Nephron (organoid): ENCODE measurements around the gene TNS2.

Source experiments
- H3K27ac Mint-ChIP-seq, 3 experiments: 2 replicates each; pipeline ENCODE4 v1.8.0; 2020; ENCODE audit warnings: mixed read lengths in 3 of 3, mild to moderate bottlenecking in 2 of 3, moderate library complexity in 1 of 3
- H3K27me3 Mint-ChIP-seq: 2 replicates; pipeline ENCODE4 v1.8.0; 2021; ENCODE audit warnings: low read depth, mild to moderate bottlenecking, moderate library complexity, mixed read lengths
- H3K36me3 Mint-ChIP-seq: 2 replicates; pipeline ENCODE4 v1.8.0; 2020; ENCODE audit warnings: low read depth, mixed read lengths
- H3K4me1 Mint-ChIP-seq: 2 replicates; pipeline ENCODE4 v1.8.0; 2020; ENCODE audit warnings: mixed read lengths
- H3K4me3 Mint-ChIP-seq, 3 experiments: 2 replicates each; pipeline ENCODE4 v1.8.0; 2020; ENCODE audit warnings: mild to moderate bottlenecking in 3 of 3, mixed read lengths in 3 of 3, moderate library complexity in 2 of 3
- H3K9me3 Mint-ChIP-seq: 2 replicates; pipeline ENCODE4 v1.8.0; 2020; ENCODE audit warnings: mixed read lengths
- TF ChIP-seq, protein P1 (sequence below), 3 experiments: fragments of 200-600 bp; sonication (generic); IDR thresholded peaks; one replicate each; pipeline ENCODE4 v1.5.0; 2021; ENCODE audit warnings: antibody characterized with exemption in 3 of 3; ENCODE audit not compliant: unreplicated experiment in 3 of 3

Gene TNS2

DNA sequence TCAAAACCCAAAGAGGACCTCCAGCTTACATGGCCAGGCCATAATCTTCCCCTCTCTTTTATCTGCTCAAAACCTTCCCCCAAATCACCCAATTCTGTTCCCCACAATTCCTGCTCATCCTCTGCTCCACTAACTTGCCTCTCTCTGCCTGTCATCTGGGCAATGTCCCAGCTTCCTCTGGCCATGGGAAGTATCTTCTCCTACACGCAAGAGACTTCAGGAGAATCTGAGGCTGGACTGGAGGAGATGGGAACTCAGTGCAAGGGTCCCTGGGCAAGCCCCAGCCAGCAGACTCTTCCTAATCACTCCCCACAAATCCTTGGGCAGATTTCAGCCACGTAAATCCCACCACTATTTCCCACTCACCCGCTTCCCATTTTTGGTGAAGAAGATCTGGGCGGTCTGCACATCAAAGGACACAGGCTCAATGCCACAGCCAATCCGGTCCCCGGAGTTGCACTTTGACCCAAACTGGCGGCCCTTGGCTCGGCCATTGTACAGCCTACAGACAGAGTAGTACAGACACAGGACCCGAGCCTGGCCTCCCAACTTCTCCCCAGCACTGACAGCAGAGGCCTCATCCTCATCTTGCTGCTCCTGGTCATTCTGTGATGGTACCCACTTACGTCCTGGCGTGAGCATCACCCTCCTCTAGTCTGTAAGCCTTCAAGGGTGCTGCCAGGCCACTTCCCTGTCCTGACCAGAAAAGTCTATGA, 24.6 kb downstream of the TNS2 start:
- peaks cover 58% of the 10 kb centered on the region for H3K4me1 Mint-ChIP-seq
- no peaks in the 10 kb centered on the region for H3K9me3 Mint-ChIP-seq
- H3K27me3 Mint-ChIP-seq: no peaks in the 10 kb centered on the region
- peak overlapping the region in 2 of 3 experiments; percentile 45 to 81 for H3K27ac Mint-ChIP-seq
- H3K36me3 Mint-ChIP-seq: peaks cover 51% of the 10 kb centered on the region
- H3K4me3 Mint-ChIP-seq: peak overlapping the region in 2 of 3 experiments; percentile 0 to 19
- TF ChIP-seq, protein P1, sequence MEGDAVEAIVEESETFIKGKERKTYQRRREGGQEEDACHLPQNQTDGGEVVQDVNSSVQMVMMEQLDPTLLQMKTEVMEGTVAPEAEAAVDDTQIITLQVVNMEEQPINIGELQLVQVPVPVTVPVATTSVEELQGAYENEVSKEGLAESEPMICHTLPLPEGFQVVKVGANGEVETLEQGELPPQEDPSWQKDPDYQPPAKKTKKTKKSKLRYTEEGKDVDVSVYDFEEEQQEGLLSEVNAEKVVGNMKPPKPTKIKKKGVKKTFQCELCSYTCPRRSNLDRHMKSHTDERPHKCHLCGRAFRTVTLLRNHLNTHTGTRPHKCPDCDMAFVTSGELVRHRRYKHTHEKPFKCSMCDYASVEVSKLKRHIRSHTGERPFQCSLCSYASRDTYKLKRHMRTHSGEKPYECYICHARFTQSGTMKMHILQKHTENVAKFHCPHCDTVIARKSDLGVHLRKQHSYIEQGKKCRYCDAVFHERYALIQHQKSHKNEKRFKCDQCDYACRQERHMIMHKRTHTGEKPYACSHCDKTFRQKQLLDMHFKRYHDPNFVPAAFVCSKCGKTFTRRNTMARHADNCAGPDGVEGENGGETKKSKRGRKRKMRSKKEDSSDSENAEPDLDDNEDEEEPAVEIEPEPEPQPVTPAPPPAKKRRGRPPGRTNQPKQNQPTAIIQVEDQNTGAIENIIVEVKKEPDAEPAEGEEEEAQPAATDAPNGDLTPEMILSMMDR (IDR thresholded peaks at IDR 0.05; ENCODE audit: unreplicated experiment in 3 of 3): no peak

DNA sequence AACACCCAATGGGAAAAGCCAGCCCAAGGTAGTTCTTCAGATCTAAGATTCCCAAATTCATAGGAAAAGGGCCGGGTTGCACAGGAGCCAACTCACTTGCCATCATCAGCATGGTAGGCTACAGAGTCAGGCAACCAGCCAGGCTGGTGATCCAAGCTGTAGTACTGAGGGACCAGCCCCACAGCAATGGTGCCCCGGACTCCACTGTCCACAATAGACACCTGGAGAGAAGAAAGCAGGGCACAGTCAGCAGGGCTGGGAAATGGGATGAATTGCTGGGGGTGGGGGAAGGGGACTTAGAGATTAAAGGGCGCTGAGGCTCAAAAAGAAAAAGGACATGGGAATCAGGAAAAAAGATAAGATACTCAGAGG, 25.1 kb downstream of the TNS2 start:
- Mint-ChIP-seq H3K36me3 (peaks cover 51% of the 10 kb centered on the region), H3K27me3 (no peaks in the 10 kb centered on the region), H3K27ac (peak overlapping the region in 1 of 3 experiments; percentile 81), H3K4me1 (peaks cover 57% of the 10 kb centered on the region), H3K4me3 (no peak overlapping the region), H3K9me3 (no peaks in the 10 kb centered on the region)
- TF ChIP-seq, protein P1 (IDR thresholded peaks at IDR 0.05; ENCODE audit: unreplicated experiment in 3 of 3): no peak

DNA sequence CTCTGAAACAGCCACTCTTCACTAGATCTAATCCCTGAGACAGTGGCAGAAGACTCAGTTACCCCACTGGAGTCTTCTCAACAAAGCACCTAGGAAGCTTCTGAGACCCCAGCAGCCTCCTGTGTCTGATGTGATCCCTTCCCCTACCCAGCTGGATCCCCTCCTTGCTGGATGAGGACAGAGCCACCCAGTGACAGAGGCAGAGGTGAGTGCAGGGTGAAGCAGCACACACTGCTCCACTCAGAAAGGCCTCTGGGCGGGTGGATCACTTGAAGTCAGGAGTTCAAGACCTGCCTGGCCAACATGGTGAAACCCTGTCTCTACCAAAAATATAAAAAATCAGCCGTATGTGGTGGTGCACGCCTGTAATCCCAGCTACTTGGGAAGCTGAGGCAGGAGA, 26.6 kb downstream of the TNS2 start:
- TF ChIP-seq, protein P1 (IDR thresholded peaks at IDR 0.05; ENCODE audit: unreplicated experiment in 3 of 3): no peak
- H3K4me3 Mint-ChIP-seq: no peak overlapping the region
- H3K9me3 Mint-ChIP-seq: no peaks in the 10 kb centered on the region
- H3K27me3 Mint-ChIP-seq: no peaks in the 10 kb centered on the region
- peaks cover 51% of the 10 kb centered on the region for H3K4me1 Mint-ChIP-seq
- peaks cover 46% of the 10 kb centered on the region for H3K36me3 Mint-ChIP-seq
- peak overlapping the region in 1 of 3 experiments; percentile 81 for H3K27ac Mint-ChIP-seq

DNA sequence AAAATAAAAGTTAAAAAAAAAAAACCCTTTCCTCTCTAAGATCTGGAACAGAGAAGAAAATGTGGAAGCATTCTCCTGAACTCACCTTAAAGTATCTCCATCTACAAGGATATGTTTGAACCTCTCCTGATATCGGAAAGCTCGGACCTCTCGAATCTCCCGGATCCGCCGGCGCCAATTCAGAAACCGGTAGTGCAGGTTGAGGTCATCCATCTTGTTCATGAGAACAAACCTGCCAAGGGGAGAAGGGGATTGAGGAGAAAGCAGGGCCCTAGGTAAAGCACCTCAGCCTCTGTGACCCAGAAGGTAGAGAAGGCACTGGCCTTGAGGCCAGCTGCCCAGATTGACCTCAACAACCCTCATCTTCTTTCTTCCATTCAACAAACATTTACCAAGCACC, 27.2 kb downstream of the TNS2 start:
- Mint-ChIP-seq H3K27ac (peak overlapping the region; percentile 30 to 84 (median 74)), H3K27me3 (no peaks in the 10 kb centered on the region), H3K9me3 (no peaks in the 10 kb centered on the region), H3K4me3 (peak overlapping the region; percentile 82 to 90 (median 83)), H3K36me3 (peaks cover 42% of the 10 kb centered on the region), H3K4me1 (peaks cover 46% of the 10 kb centered on the region)
- TF ChIP-seq, protein P1 (IDR thresholded peaks at IDR 0.05; ENCODE audit: unreplicated experiment in 3 of 3): no peak

DNA sequence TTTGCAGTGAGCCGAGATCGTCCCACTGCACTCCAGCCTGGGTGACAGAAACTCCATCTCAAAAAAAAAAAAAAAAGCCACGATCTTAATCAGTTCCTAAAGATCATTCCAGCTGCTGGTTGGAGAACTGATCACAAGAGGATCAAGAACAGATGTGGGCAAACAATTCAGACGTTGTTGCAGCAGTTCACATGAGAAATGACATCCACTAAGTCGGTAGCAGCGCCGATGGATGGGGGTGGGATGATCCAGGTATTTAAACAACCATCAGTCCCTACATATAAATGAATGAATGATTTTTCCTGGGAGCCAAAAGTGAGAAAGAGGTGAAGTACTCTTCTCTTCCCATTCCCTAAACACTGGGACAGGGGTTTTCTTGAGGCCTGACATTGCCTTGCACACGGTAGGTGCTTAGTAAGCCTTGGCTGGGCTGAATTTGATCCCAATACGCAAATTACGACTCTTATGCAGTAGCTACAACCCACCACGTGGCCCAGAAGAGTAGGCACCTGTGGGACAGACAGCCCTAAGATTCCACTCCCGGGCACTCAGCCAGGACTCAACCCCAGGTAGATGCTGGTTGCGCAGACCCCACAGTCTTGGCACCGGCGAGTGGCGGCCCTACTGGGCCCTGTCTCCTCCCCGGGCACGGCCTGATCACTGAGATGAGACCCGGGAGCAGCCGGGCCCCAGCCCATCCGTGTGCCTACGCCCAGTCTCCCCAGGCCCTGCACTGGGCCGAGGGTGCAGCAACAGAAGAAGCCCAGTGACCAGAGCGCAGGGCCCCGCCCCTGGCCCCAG, 28.8 kb downstream of the TNS2 start:
- Mint-ChIP-seq H3K36me3 (peaks cover 33% of the 10 kb centered on the region), H3K4me3 (peak overlapping the region; percentile 89 to 92 (median 90)), H3K4me1 (peaks cover 36% of the 10 kb centered on the region), H3K27ac (peak overlapping the region; percentile 97 to 98 (median 98)), H3K27me3 (no peaks in the 10 kb centered on the region), H3K9me3 (no peaks in the 10 kb centered on the region)
- TF ChIP-seq, protein P1 (IDR thresholded peaks at IDR 0.05; ENCODE audit: unreplicated experiment in 3 of 3): no peak
